ENCODE measurements around the gene REXO5. TPM values are rescaled to one million over a fixed set of nuclear protein-coding genes. Genes with fewer than 3 reads are reported as not detected.

REXO5 gene
- total RNA-seq, 1 experiment from 2014 or later = 4.0 TPM

GRCh38 chr16:20839504-20839903 lies 33.2 kb downstream of the REXO5 start:
- ChIA-PET CTCF (no interaction called here), POLR2A (ENCODE audit: unreplicated experiment) (no interaction called here)
- Histone ChIP-seq H3K9me3 (ENCODE audit: low read length) (no peaks in the 10 kb centered on the region), H3K9ac (ENCODE audit: low read length) (no peak overlapping the region), H3K79me2 (ENCODE audit: low read length) (no peaks in the 10 kb centered on the region), H3K27me3 (ENCODE audit: low read length) (no peaks in the 10 kb centered on the region), H3K27ac (ENCODE audit: low read length) (no peak overlapping the region), H3F3A (ENCODE audit: low read length, unreplicated experiment) (no peaks in the 10 kb centered on the region), H3K9me2 (replicated peaks; ENCODE audit: low read length) (no peaks in the 10 kb centered on the region), H2AFZ (ENCODE audit: low read length) (no peak overlapping the region), H3K36me3 (ENCODE audit: low read depth, low read length) (peaks cover 14% of the 10 kb centered on the region), H4K20me1 (ENCODE audit: low read length) (no peaks in the 10 kb centered on the region), H3K4me1 (ENCODE audit: insufficient read depth, low read length) (peaks cover 18% of the 10 kb centered on the region), H3K4me2 (ENCODE audit: low read length) (0 out of 2 replicates have a peak overlapping the region, but pooled peaks have one; percentile 44), H3K4me3 (ENCODE audit: low read length) (no peak overlapping the region)
- TF ChIP-seq, protein P1, sequence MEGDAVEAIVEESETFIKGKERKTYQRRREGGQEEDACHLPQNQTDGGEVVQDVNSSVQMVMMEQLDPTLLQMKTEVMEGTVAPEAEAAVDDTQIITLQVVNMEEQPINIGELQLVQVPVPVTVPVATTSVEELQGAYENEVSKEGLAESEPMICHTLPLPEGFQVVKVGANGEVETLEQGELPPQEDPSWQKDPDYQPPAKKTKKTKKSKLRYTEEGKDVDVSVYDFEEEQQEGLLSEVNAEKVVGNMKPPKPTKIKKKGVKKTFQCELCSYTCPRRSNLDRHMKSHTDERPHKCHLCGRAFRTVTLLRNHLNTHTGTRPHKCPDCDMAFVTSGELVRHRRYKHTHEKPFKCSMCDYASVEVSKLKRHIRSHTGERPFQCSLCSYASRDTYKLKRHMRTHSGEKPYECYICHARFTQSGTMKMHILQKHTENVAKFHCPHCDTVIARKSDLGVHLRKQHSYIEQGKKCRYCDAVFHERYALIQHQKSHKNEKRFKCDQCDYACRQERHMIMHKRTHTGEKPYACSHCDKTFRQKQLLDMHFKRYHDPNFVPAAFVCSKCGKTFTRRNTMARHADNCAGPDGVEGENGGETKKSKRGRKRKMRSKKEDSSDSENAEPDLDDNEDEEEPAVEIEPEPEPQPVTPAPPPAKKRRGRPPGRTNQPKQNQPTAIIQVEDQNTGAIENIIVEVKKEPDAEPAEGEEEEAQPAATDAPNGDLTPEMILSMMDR (conservative IDR thresholded peaks at IDR 0.05; ENCODE audit: low read depth, low read length) = no peak
- TF ChIP-seq EZH2 (IDR thresholded peaks at IDR 0.05; ENCODE audit: low read length, unreplicated experiment) (no peak), EZH2phosphoT487 (IDR thresholded peaks at IDR 0.05; ENCODE audit: borderline replicate concordance, low read length) (no peak)
- BruUV-seq (replicated peaks) = no TSS peak
- DNase-seq (peak; percentile 72), ATAC-seq (peak; percentile 96)
- intact Hi-C loops (cut with micrococcal nuclease) = loop anchor here (2.0 kb wide), 1 partner anchor 33 kb away; the partner anchor contains the start of genes ERI2 and REXO5

DNA sequence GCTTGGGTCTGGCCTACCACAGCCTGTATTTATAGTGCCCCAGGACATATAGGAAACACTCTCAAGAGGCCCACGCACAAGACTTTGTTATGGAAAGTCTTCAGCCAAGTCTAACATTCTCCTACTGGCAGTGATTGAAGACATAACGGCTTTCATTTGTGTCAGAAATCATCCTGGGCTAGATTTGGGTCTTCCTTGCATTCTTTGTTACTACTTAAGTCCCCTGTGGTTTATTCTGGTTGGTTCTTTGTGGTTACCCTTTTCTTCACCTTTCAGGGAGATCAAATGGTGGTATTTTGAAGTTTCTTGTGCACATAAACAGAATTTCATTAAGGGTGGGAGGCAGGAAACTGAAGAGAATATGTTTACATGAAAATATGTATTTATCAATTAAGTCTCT lies 37.7 kb downstream of the REXO5 start:
- H3K9ac ChIP-seq (ENCODE audit: low read length) = no peak overlapping the region
- no peak overlapping the region for H3K4me3 ChIP-seq (ENCODE audit: low read length)
- H3K27ac ChIP-seq (ENCODE audit: low read length) = no peak overlapping the region
- peaks cover 14% of the 10 kb centered on the region for H3K4me1 ChIP-seq (ENCODE audit: insufficient read depth, low read length)
- no peak overlapping the region for H2AFZ ChIP-seq (ENCODE audit: low read length)
- no peak overlapping the region for H3K4me2 ChIP-seq (ENCODE audit: low read length)
- DNase-seq (no peak), ATAC-seq (no peak)
- no peaks in the 10 kb centered on the region for H4K20me1 ChIP-seq (ENCODE audit: low read length)
- H3K79me2 ChIP-seq (ENCODE audit: low read length) = no peaks in the 10 kb centered on the region
- no peaks in the 10 kb centered on the region for H3F3A ChIP-seq (ENCODE audit: low read length, unreplicated experiment)
- intact Hi-C loops (cut with micrococcal nuclease) = no loop called here
- H3K36me3 ChIP-seq (ENCODE audit: low read depth, low read length) = peaks cover 4% of the 10 kb centered on the region; the same call in 1 of the 2 replicates
- H3K9me2 ChIP-seq (replicated peaks; ENCODE audit: low read length) = no peaks in the 10 kb centered on the region
- CTCF ChIA-PET = no interaction called here
- BruUV-seq (replicated peaks) = no TSS peak
- POLR2A ChIA-PET (ENCODE audit: unreplicated experiment) = no interaction called here
- no peaks in the 10 kb centered on the region for H3K9me3 ChIP-seq (ENCODE audit: low read length)
- no peaks in the 10 kb centered on the region for H3K27me3 ChIP-seq (ENCODE audit: low read length)
- TF ChIP-seq EZH2phosphoT487 (IDR thresholded peaks at IDR 0.05; ENCODE audit: borderline replicate concordance, low read length) (no peak), EZH2 (IDR thresholded peaks at IDR 0.05; ENCODE audit: low read length, unreplicated experiment) (no peak)
- TF ChIP-seq, protein P1 (conservative IDR thresholded peaks at IDR 0.05; ENCODE audit: low read depth, low read length) = no peak

- H4K20me1 ChIP-seq (ENCODE audit: low read length) = no peaks in the 10 kb centered on the region
- no peak overlapping the region for H3K4me2 ChIP-seq (ENCODE audit: low read length)
- no peaks in the 10 kb centered on the region for H3K9me2 ChIP-seq (replicated peaks; ENCODE audit: low read length)
- no peak overlapping the region for H3K9ac ChIP-seq (ENCODE audit: low read length)
- DNase-seq (no peak), ATAC-seq (no peak)
- BruUV-seq (replicated peaks) = no TSS peak
- intact Hi-C loops (cut with micrococcal nuclease) = no loop called here
- H3K4me3 ChIP-seq (ENCODE audit: low read length) = no peak overlapping the region
- H3K27ac ChIP-seq (ENCODE audit: low read length) = no peak overlapping the region
- H3K36me3 ChIP-seq (ENCODE audit: low read depth, low read length) = peaks cover 4% of the 10 kb centered on the region; the same call in 1 of the 2 replicates
- H3F3A ChIP-seq (ENCODE audit: low read length, unreplicated experiment) = no peaks in the 10 kb centered on the region
- no peak overlapping the region for H2AFZ ChIP-seq (ENCODE audit: low read length)
- peaks cover 9% of the 10 kb centered on the region for H3K4me1 ChIP-seq (ENCODE audit: insufficient read depth, low read length)
- no peaks in the 10 kb centered on the region for H3K79me2 ChIP-seq (ENCODE audit: low read length)
- ChIA-PET CTCF (no interaction called here), POLR2A (ENCODE audit: unreplicated experiment) (no interaction called here)
- TF ChIP-seq, protein P1 (conservative IDR thresholded peaks at IDR 0.05; ENCODE audit: low read depth, low read length) = no peak
- TF ChIP-seq EZH2phosphoT487 (IDR thresholded peaks at IDR 0.05; ENCODE audit: borderline replicate concordance, low read length) = no peak
- H3K27me3 ChIP-seq (ENCODE audit: low read length) = no peaks in the 10 kb centered on the region
- H3K9me3 ChIP-seq (ENCODE audit: low read length) = no peaks in the 10 kb centered on the region
Measured at GRCh38 chr16:20844588-20844987, 38.3 kb downstream of the REXO5 start.
